HepG2 (cell line): ENCODE results near the gene OR52I1.

Experiments
- ATF6 ChIP-seq: sonication (generic); formaldehyde crosslinking; conservative IDR thresholded peaks from 2 replicates; pipeline ENCODE4 v1.4.0; 2020; ENCODE audit warnings: missing genetic modification reagents
- CBX2 ChIP-seq, 2 experiments: fragments of 200-600 bp in 1 of 2; sonication (generic); formaldehyde crosslinking in 1 of 2; IDR thresholded peaks; 2 replicates each; pipeline versions ENCODE4 v1.7.0 to v1.8.1; 2018 to 2022; ENCODE audit warnings: low read depth in 2 of 2, low read length in 1 of 2, mild to moderate bottlenecking in 1 of 2, missing genetic modification reagents in 1 of 2
- FOSL1 ChIP-seq: sonication (generic); formaldehyde crosslinking; IDR thresholded peaks from 2 replicates; pipeline ENCODE4 v1.9.0; 2021; ENCODE audit warnings: missing genetic modification reagents, borderline replicate concordance
- PHF8 ChIP-seq: sonication (generic); formaldehyde crosslinking; IDR thresholded peaks from 2 replicates; pipeline ENCODE4 v1.5.0; 2020; ENCODE audit warnings: missing genetic modification reagents
- POLR2A ChIP-seq, 2 experiments: IDR thresholded peaks; 2 replicates each; pipeline ENCODE4 v1.6.1; 2011; ENCODE audit warnings: low read depth in 2 of 2, low read length in 2 of 2, mild to moderate bottlenecking in 1 of 2, moderate library complexity in 1 of 2; ENCODE audit not compliant: insufficient read depth in 1 of 2
- TARDBP ChIP-seq: sonication (generic); formaldehyde crosslinking; IDR thresholded peaks from 2 replicates; pipeline ENCODE4 v1.8.0; 2022; ENCODE audit warnings: mild to moderate bottlenecking, missing genetic modification reagents
- ZBTB8A ChIP-seq: sonication (generic); formaldehyde crosslinking; IDR thresholded peaks from 2 replicates; pipeline ENCODE4 v1.4.0; 2020; ENCODE audit warnings: mild to moderate bottlenecking, low read depth, missing genetic modification reagents, borderline replicate concordance
- ZNF280B ChIP-seq: sonication (generic); formaldehyde crosslinking; IDR thresholded peaks from 2 replicates; pipeline ENCODE4 v1.5.0; 2020; ENCODE audit warnings: missing genetic modification reagents, mild to moderate bottlenecking, borderline replicate concordance
- ZNF280D ChIP-seq: sonication (generic); formaldehyde crosslinking; IDR thresholded peaks from 2 replicates; pipeline ENCODE4 v1.5.1; 2020; ENCODE audit warnings: mild to moderate bottlenecking, missing genetic modification reagents
- ZNF441 ChIP-seq: sonication (generic); formaldehyde crosslinking; IDR thresholded peaks from 2 replicates; pipeline ENCODE4 v1.7.0; 2021; ENCODE audit warnings: missing genetic modification reagents, borderline replicate concordance
- ZNF589 ChIP-seq: sonication (generic); formaldehyde crosslinking; conservative IDR thresholded peaks from 2 replicates; pipeline ENCODE4 v1.8.0; 2022; ENCODE audit warnings: mild to moderate bottlenecking, moderate library complexity, missing genetic modification reagents
- TF ChIP-seq, protein P1 (sequence below): sonication (generic); formaldehyde crosslinking; IDR thresholded peaks from 2 replicates; pipeline ENCODE4 v1.5.0; 2020; ENCODE audit warnings: mild to moderate bottlenecking, missing genetic modification reagents, moderate library complexity
- TF ChIP-seq, protein P2 (sequence below), 2 experiments: sonication (generic) in 1 of 2; formaldehyde crosslinking in 1 of 2; IDR thresholded peaks; 2 replicates each; pipeline versions ENCODE4 v1.5.1 to v1.6.1; 2011 to 2020; ENCODE audit warnings: borderline replicate concordance in 1 of 2, low read depth in 1 of 2, low read length in 1 of 2, mild to moderate bottlenecking in 1 of 2, missing genetic modification reagents in 1 of 2, moderate library complexity in 1 of 2

DNA sequence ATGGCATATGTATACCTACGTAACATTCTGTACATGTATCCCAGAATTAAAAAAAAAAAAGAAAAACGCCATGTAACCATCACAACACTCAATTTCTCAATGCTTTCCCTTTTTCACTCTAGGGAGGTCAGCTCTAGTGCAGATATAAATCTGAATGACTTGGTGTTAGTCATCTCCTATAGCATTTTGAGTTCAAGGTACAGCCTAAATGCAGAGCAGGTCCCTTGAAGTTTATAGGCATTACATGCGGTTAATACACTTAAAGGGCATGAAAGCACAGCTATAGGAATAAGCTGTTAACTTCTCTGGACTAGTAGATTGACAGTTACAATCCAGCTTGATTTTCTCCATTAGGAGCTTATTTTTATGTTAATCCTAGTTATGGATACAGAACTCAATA, 28.5 kb upstream of the OR52I1 start:
- TF ChIP-seq CBX2 (IDR thresholded peaks at IDR 0.05; ENCODE audit: low read depth, low read length) (no peak), CBX2 (CRISPR knock-in tag; IDR thresholded peaks at IDR 0.05; ENCODE audit: low read depth) (no peak), ZNF589 (CRISPR knock-in tag) (no peak), ATF6 (no peak), FOSL1 (CRISPR knock-in tag) (no peak), ZNF280B (CRISPR knock-in tag) (no peak), POLR2A (IDR thresholded peaks at IDR 0.05; ENCODE audit: insufficient read depth in 1 of 2, low read depth in 2 of 2, low read length in 2 of 2) (no peak), PHF8 (CRISPR knock-in tag) (no peak), ZNF280D (CRISPR knock-in tag) (no peak), ZNF441 (CRISPR knock-in tag) (no peak), TARDBP (CRISPR knock-in tag) (no peak), ZBTB8A (CRISPR knock-in tag) (no peak)
- TF ChIP-seq, protein P1, sequence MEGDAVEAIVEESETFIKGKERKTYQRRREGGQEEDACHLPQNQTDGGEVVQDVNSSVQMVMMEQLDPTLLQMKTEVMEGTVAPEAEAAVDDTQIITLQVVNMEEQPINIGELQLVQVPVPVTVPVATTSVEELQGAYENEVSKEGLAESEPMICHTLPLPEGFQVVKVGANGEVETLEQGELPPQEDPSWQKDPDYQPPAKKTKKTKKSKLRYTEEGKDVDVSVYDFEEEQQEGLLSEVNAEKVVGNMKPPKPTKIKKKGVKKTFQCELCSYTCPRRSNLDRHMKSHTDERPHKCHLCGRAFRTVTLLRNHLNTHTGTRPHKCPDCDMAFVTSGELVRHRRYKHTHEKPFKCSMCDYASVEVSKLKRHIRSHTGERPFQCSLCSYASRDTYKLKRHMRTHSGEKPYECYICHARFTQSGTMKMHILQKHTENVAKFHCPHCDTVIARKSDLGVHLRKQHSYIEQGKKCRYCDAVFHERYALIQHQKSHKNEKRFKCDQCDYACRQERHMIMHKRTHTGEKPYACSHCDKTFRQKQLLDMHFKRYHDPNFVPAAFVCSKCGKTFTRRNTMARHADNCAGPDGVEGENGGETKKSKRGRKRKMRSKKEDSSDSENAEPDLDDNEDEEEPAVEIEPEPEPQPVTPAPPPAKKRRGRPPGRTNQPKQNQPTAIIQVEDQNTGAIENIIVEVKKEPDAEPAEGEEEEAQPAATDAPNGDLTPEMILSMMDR (CRISPR knock-in tag) = no peak
- TF ChIP-seq, protein P2, sequence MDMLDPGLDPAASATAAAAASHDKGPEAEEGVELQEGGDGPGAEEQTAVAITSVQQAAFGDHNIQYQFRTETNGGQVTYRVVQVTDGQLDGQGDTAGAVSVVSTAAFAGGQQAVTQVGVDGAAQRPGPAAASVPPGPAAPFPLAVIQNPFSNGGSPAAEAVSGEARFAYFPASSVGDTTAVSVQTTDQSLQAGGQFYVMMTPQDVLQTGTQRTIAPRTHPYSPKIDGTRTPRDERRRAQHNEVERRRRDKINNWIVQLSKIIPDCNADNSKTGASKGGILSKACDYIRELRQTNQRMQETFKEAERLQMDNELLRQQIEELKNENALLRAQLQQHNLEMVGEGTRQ (IDR thresholded peaks at IDR 0.05; ENCODE audit: low read depth, low read length) = no peak
- TF ChIP-seq, protein P2 (CRISPR knock-in tag; IDR thresholded peaks at IDR 0.05; ENCODE audit: borderline replicate concordance) = no peak
